Ishikawa (cell line): ENCODE data around the gene NDUFC2.

Experiments used
- CEBPB ChIP-seq: IDR thresholded peaks from 2 replicates; pipeline ENCODE4 v1.6.1; 2012
- EGR1 ChIP-seq: IDR thresholded peaks from 2 replicates; pipeline ENCODE4 v1.6.1; 2012
- EP300 ChIP-seq: IDR thresholded peaks from 2 replicates; pipeline ENCODE4 v1.6.1; 2012; ENCODE audit warnings: borderline replicate concordance
- MAX ChIP-seq: IDR thresholded peaks from 2 replicates; pipeline ENCODE4 v1.6.1; 2012
- RAD21 ChIP-seq: IDR thresholded peaks from 2 replicates; pipeline ENCODE4 v1.6.1; 2012; ENCODE audit warnings: low read depth
- TAF1 ChIP-seq: IDR thresholded peaks from 2 replicates; pipeline ENCODE4 v1.6.1; 2012; ENCODE audit warnings: low read depth, mild to moderate bottlenecking
- TCF12 ChIP-seq: IDR thresholded peaks from 2 replicates; pipeline ENCODE4 v1.6.1; 2012; ENCODE audit warnings: low read depth
- USF1 ChIP-seq: IDR thresholded peaks from 2 replicates; pipeline ENCODE4 v1.6.1; 2012

DNA sequence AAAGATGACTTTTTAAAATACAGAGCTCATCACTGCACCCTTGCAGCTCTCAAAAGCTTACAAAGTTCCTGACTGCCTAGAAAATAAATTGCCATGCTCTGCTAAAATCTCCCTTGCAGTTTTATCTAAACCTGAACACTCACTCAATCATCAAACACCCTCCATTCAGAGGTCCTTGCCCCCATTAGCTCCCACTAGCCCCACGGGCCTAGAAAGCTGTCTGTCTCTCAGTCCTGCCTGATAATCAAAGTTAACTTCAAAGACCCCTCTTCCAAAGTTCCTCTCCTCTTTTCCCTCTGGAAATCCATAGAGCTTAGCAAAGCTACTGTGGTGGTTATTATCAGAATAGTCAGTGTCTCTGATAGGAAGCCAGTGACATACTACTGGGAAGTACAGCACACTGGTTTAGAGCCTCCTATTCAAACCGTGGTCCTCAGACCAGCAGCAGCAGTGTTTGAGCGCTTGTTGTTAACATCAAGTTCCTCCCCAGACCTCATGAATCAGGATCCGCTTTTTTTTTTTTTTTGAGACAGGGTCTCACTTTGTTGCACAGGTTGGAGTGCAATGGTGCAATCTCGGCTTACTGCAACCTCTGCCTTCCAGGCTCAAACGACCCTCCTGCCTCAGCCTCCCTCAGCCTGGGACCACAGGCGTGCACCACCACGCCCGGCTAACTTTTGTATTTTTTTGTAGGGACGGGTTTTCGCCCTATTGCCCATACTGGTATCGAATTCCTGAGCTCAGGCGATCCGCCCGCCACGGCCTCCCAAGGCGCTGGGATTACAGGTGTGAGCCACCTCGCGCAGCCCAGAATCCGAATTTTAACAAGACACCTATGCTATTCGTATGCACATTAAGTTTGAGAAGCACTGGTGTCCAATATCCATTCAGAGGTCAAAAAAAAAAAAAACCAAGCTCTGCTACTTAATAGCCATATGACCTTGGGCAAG lies 1.2 kb downstream of the NDUFC2 start:
- no peak for TF ChIP-seq EP300
- TF ChIP-seq EGR1 = no peak
- TF ChIP-seq TAF1 = no peak
- no peak for TF ChIP-seq CEBPB
- no peak for TF ChIP-seq USF1
- no peak for TF ChIP-seq MAX
- no peak for TF ChIP-seq RAD21
- TF ChIP-seq TCF12 = no peak
